ENCODE data around the gene WWOX. TPM values are rescaled to one million over a fixed set of nuclear protein-coding genes. Genes with fewer than 3 reads are reported as not detected.

The WWOX gene
- total RNA-seq, 1 donor from 2014 or later: 18.6 TPM

DNA sequence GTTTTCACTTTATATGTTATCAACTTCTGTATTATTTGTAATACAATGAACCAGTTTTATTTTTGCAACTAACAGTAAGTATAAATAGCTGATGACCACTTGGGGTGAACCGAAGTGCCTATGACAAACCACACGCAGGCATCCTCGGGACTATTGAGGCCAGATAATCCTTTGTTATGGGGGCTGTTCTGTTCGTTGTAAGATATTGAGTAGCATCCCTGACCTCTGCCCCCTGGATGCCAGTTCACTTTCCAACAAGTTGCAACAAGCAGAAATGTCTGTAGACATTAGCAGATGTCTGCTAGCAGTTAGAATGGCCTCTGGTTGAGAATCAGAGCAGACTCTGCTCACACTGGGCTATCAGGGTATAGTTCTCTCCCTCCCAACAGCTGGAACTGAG is 277.0 kb downstream of the WWOX start:
- H3K4me1 Mint-ChIP-seq (ENCODE audit: unreplicated experiment): no peaks in the 10 kb centered on the region
- H3K4me3 Mint-ChIP-seq (ENCODE audit: unreplicated experiment): no peak overlapping the region
- DNase-seq (ENCODE audit: low spot score): no peak
- no peak for TF ChIP-seq CTCF (IDR thresholded peaks at IDR 0.05; ENCODE audit: unreplicated experiment)
- no peaks in the 10 kb centered on the region for H3K36me3 Mint-ChIP-seq (ENCODE audit: low read depth, unreplicated experiment)
- H3K27ac Mint-ChIP-seq (ENCODE audit: unreplicated experiment): no peak overlapping the region
- H3K27me3 Mint-ChIP-seq (ENCODE audit: unreplicated experiment): no peaks in the 10 kb centered on the region
- H3K9me3 Mint-ChIP-seq (ENCODE audit: unreplicated experiment): no peaks in the 10 kb centered on the region

DNA sequence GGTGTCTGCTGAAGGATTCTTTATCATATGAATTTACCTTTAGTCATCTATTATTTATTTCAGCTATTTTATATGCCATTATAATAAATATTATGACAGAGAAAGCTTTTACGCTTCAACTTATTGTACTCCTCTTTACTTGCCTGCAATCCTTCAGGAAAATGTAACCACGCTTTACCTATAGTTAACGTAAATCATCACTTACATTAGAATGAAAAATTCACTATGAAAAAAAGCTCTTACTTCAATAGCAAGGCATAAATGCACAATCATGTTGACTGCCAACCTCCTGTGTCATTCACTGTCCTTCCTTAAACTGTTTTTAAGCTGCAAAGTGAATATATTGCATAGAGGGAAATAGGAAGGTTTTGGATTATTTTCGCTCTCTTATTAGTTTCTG is 277.9 kb downstream of the WWOX start:
- Mint-ChIP-seq H3K4me1 (ENCODE audit: unreplicated experiment) (no peaks in the 10 kb centered on the region), H3K36me3 (ENCODE audit: low read depth, unreplicated experiment) (no peaks in the 10 kb centered on the region), H3K27ac (ENCODE audit: unreplicated experiment) (no peak overlapping the region), H3K9me3 (ENCODE audit: unreplicated experiment) (no peaks in the 10 kb centered on the region), H3K4me3 (ENCODE audit: unreplicated experiment) (no peak overlapping the region), H3K27me3 (ENCODE audit: unreplicated experiment) (no peaks in the 10 kb centered on the region)
- TF ChIP-seq CTCF (IDR thresholded peaks at IDR 0.05; ENCODE audit: unreplicated experiment): no peak
- DNase-seq (ENCODE audit: low spot score): no peak

DNA sequence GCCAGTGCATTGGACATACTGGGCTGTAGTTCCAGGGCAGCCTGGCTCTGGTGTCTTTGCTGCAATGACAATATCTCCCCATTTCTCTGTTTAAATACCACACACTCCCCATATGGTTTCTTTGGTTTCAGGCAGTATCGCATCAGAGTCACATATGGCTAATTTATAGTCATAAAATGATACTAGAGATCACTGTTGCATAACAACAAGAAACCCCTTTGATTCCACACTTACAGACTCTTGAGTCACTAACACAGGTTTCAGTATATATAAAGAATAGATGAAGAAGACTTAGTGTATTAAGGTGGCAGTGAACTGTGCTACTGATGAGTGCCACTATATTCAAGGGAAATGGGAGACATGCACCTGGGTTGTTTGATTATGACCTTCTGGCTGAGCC is 281.6 kb downstream of the WWOX start:
- Mint-ChIP-seq H3K27ac (ENCODE audit: unreplicated experiment) (no peak overlapping the region), H3K9me3 (ENCODE audit: unreplicated experiment) (no peaks in the 10 kb centered on the region), H3K4me1 (ENCODE audit: unreplicated experiment) (no peaks in the 10 kb centered on the region), H3K27me3 (ENCODE audit: unreplicated experiment) (no peaks in the 10 kb centered on the region), H3K36me3 (ENCODE audit: low read depth, unreplicated experiment) (no peaks in the 10 kb centered on the region), H3K4me3 (ENCODE audit: unreplicated experiment) (no peak overlapping the region)
- no peak for TF ChIP-seq CTCF (IDR thresholded peaks at IDR 0.05; ENCODE audit: unreplicated experiment)
- no peak for DNase-seq (ENCODE audit: low spot score)

DNA sequence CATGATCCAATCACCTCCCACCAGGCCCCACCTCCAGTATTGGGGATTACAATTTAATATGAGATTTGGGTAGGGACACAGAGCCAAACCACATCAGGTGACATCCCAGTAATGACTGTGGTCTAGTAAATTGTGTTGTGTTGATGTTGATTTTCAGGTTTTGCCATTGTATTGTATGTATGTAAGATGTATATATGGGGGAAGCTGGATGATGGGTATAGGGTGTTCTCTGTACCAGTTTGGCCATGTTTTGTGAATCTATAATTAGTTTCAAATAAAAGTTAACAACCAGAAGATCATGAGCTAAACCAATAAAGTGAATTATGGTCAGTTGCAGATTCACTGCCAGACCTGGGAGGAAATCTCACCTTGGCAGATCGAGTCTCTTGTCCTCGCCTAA is 283.7 kb downstream of the WWOX start:
- Mint-ChIP-seq H3K36me3 (ENCODE audit: low read depth, unreplicated experiment) (no peaks in the 10 kb centered on the region), H3K27me3 (ENCODE audit: unreplicated experiment) (peaks cover 2% of the 10 kb centered on the region), H3K27ac (ENCODE audit: unreplicated experiment) (no peak overlapping the region), H3K4me1 (ENCODE audit: unreplicated experiment) (no peaks in the 10 kb centered on the region), H3K4me3 (ENCODE audit: unreplicated experiment) (no peak overlapping the region), H3K9me3 (ENCODE audit: unreplicated experiment) (no peaks in the 10 kb centered on the region)
- TF ChIP-seq CTCF (IDR thresholded peaks at IDR 0.05; ENCODE audit: unreplicated experiment): no peak
- no peak for DNase-seq (ENCODE audit: low spot score)

GRCh38 chr16:78385086-78385805 is 285.8 kb downstream of the WWOX start:
- Mint-ChIP-seq H3K27ac (ENCODE audit: unreplicated experiment) (no peak overlapping the region), H3K36me3 (ENCODE audit: low read depth, unreplicated experiment) (no peaks in the 10 kb centered on the region), H3K27me3 (ENCODE audit: unreplicated experiment) (peaks cover 2% of the 10 kb centered on the region), H3K4me3 (ENCODE audit: unreplicated experiment) (no peak overlapping the region), H3K4me1 (ENCODE audit: unreplicated experiment) (no peaks in the 10 kb centered on the region), H3K9me3 (ENCODE audit: unreplicated experiment) (no peaks in the 10 kb centered on the region)
- no peak for DNase-seq (ENCODE audit: low spot score)
- TF ChIP-seq CTCF (IDR thresholded peaks at IDR 0.05; ENCODE audit: unreplicated experiment): no peak
